Measurements from ENCODE around the gene SAMD11.

DNA sequence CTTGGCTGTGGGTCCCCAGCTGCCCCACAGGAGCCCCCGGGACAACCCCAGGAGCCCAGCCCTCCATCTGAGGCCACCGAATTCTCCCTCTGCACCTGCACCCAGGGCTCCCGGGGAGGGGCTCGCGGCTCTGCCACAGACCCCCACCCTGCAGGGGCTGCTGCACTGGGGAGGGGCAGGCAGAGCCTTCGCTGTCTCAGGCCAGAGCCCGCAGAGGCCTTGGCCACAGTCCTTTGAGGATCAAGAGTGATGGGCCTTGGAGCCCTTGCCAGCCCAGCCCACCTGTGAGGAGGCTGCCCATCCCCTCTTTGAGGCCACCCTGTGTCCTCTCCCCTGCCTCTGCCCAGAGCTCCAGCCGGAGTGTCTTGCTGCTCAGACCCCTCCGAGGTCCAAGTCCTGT is 51.6 kb downstream of the SAMD11 start:
- TF ChIP-seq, protein P1, sequence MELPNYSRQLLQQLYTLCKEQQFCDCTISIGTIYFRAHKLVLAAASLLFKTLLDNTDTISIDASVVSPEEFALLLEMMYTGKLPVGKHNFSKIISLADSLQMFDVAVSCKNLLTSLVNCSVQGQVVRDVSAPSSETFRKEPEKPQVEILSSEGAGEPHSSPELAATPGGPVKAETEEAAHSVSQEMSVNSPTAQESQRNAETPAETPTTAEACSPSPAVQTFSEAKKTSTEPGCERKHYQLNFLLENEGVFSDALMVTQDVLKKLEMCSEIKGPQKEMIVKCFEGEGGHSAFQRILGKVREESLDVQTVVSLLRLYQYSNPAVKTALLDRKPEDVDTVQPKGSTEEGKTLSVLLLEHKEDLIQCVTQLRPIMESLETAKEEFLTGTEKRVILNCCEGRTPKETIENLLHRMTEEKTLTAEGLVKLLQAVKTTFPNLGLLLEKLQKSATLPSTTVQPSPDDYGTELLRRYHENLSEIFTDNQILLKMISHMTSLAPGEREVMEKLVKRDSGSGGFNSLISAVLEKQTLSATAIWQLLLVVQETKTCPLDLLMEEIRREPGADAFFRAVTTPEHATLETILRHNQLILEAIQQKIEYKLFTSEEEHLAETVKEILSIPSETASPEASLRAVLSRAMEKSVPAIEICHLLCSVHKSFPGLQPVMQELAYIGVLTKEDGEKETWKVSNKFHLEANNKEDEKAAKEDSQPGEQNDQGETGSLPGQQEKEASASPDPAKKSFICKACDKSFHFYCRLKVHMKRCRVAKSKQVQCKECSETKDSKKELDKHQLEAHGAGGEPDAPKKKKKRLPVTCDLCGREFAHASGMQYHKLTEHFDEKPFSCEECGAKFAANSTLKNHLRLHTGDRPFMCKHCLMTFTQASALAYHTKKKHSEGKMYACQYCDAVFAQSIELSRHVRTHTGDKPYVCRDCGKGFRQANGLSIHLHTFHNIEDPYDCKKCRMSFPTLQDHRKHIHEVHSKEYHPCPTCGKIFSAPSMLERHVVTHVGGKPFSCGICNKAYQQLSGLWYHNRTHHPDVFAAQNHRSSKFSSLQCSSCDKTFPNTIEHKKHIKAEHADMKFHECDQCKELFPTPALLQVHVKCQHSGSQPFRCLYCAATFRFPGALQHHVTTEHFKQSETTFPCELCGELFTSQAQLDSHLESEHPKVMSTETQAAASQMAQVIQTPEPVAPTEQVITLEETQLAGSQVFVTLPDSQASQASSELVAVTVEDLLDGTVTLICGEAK (IDR thresholded peaks at IDR 0.05; ENCODE audit: borderline replicate concordance): no peak
- TF ChIP-seq EP300 (IDR thresholded peaks at IDR 0.05; ENCODE audit: borderline replicate concordance in 1 of 2, control insufficient read depth in 1 of 2, low read depth in 2 of 2, low read length in 2 of 2) (no peak), PKNOX1 (IDR thresholded peaks at IDR 0.05) (no peak), IKZF1 (conservative IDR thresholded peaks at IDR 0.05) (no peak), KDM1A (IDR thresholded peaks at IDR 0.05; ENCODE audit: borderline replicate concordance) (no peak), CTCF (IDR thresholded peaks at IDR 0.05 in 2 of 3, conservative IDR thresholded peaks at IDR 0.05 in 1 of 3; ENCODE audit: control insufficient read depth in 2 of 3, extremely low read depth in 1 of 3, insufficient read depth in 1 of 3, low read depth in 3 of 3, low read length in 3 of 3) (no peak), POLR2A (IDR thresholded peaks at IDR 0.05; ENCODE audit: low read depth, low read length) (no peak), EZH2 (IDR thresholded peaks at IDR 0.05; ENCODE audit: borderline replicate concordance, control insufficient read depth, low read depth, low read length) (no peak), TAF1 (IDR thresholded peaks at IDR 0.05; ENCODE audit: borderline replicate concordance, low read depth, low read length) (no peak)
